ENCODE data around the gene CCDC81. TPM values are rescaled to one million over a fixed set of nuclear protein-coding genes. Genes with fewer than 3 reads are reported as not detected.
A peak's percentile ranks its signal among the peaks of the same experiment; 100 is the strongest.

The CCDC81 gene
- polyA plus RNA-seq, 2 of the 4 experiments (the other 2 are of a cell fraction) = 0.30 to 0.71 TPM

- no peak for DNase-seq (ENCODE audit: low read depth in 1 of 2, low spot score in 1 of 2)
- WGBS (ENCODE audit: missing lambda C conversion rate) = 83% methylated on average over 2 of the region's 2 CpGs
- Histone ChIP-seq H3K4me1 (peaks cover 19% of the 10 kb centered on the region), H3K4me2 (no peak overlapping the region), H3K9me3 (no peaks in the 10 kb centered on the region), H3K4me3 (no peak overlapping the region), H3K27ac (no peak overlapping the region)
- POLR2A ChIA-PET = no interaction called here
- no peak for FAIRE-seq
- TF ChIP-seq RAD21 (conservative IDR thresholded peaks at IDR 0.05 in 1 of 2, IDR thresholded peaks at IDR 0.05 in 1 of 2) (0 out of 5 replicates have a peak, but pooled peaks of 1 of the 2 experiments have one; percentile 6), POLR2A (IDR thresholded peaks at IDR 0.05; ENCODE audit: low read length) (no peak)
- ATAC-seq = no peak
- CTCF ChIA-PET = interaction anchor here (0.8 to 5.1 kb wide), 8 partner anchors 8 to 466 kb away, joined by 3 to 42 read pairs (median 7); no protein-coding TSS in a partner anchor
Observed at GRCh38 chr11:86453290-86454030, 78.8 kb downstream of the CCDC81 start.

GRCh38 chr11:86456075-86456939 lies 81.6 kb downstream of the CCDC81 start:
- peak overlapping the region; percentile 29; the same call in 2 of the 3 replicates for H3K4me2 ChIP-seq
- TF ChIP-seq HEYL (CRISPR knock-in tag; IDR thresholded peaks at IDR 0.05) = no peak
- no peak for TF ChIP-seq POLR2A (IDR thresholded peaks at IDR 0.05; ENCODE audit: low read length)
- peak; percentile 97 for TF ChIP-seq CTCF (IDR thresholded peaks at IDR 0.05)
- TF ChIP-seq CHD4 (IDR thresholded peaks at IDR 0.05; ENCODE audit: borderline replicate concordance) = no peak
- TF ChIP-seq SMC3 (IDR thresholded peaks at IDR 0.05) = peak; percentile 99
- no peak for TF ChIP-seq NPAS2 (CRISPR knock-in tag; IDR thresholded peaks at IDR 0.05; ENCODE audit: borderline replicate concordance)
- TF ChIP-seq CEBPB (IDR thresholded peaks at IDR 0.05) = peak; percentile 34 to 87; a peak in 3 of 4 replicates
- TF ChIP-seq JUN (IDR thresholded peaks at IDR 0.05) = no peak
- TF ChIP-seq HMGXB4 (CRISPR knock-in tag; IDR thresholded peaks at IDR 0.05; ENCODE audit: borderline replicate concordance) = no peak
- no peak for TF ChIP-seq ATOH8 (CRISPR knock-in tag; IDR thresholded peaks at IDR 0.05; ENCODE audit: low read depth)
- peak; percentile 99 for TF ChIP-seq RAD21 (conservative IDR thresholded peaks at IDR 0.05 in 1 of 2, IDR thresholded peaks at IDR 0.05 in 1 of 2)
- no peak for TF ChIP-seq RARB (CRISPR knock-in tag; IDR thresholded peaks at IDR 0.05)
- TF ChIP-seq EP300 (IDR thresholded peaks at IDR 0.05) = no peak
- TF ChIP-seq TP53 (CRISPR knock-in tag; IDR thresholded peaks at IDR 0.05) = no peak
- no peak for TF ChIP-seq ZSCAN20 (CRISPR knock-in tag; IDR thresholded peaks at IDR 0.05)
- TF ChIP-seq FOSL2 (IDR thresholded peaks at IDR 0.05) = 0 out of 2 replicates have a peak, but pooled peaks have one; percentile 15
- TF ChIP-seq FOSL2 (CRISPR knock-in tag; IDR thresholded peaks at IDR 0.05) = no peak
- CTCF ChIA-PET = interaction anchor here (0.6 to 5.1 kb wide), 55 partner anchors 9 to 601 kb away, joined by 3 to 60 read pairs (median 4); partner anchors contain the start of genes CCDC83 and PRSS23
- 13% methylated on average over 9 of the region's 9 CpGs for WGBS (ENCODE audit: missing lambda C conversion rate)
- H3K9me3 ChIP-seq = no peaks in the 10 kb centered on the region
- POLR2A ChIA-PET = no interaction called here
- H3K27ac ChIP-seq = peak overlapping the region; percentile 68 to 85
- H3K4me3 ChIP-seq = no peak overlapping the region
- FAIRE-seq (peak; percentile 85), DNase-seq (ENCODE audit: low read depth in 1 of 2, low spot score in 1 of 2) (peak; percentile 79 to 84), ATAC-seq (peak; percentile 82 to 93)
- peaks cover 43% of the 10 kb centered on the region for H3K4me1 ChIP-seq
